IPS-NIHi7 (cell line): ENCODE data around the gene SAP30.
A peak's percentile ranks its signal among the peaks of the same experiment; 100 is the strongest.

ENCODE experiments used
- DNase-seq: peaks from one replicate; pipeline ENCODE4 v3.0.0; 2012; ENCODE audit warnings: mixed read lengths; ENCODE audit errors: extremely low spot score

SAP30 gene

DNA sequence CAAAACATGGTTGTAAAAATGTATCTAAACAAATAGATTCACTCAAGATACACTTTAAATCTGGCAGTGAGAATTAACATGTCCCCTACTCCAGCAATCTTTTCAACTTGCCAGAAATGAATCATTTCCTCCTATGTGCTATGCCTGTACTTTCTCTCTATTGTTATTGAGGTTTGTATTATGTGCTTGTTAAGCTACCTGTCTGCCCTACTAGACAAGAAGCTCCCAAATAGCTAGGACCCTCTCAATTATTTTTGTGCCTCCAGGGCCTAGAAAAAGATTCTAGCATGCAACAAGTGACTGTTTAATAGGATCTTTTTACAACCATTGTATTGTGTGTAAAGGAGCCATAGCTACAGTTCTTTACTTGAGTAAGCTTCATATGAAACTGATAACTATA, 3.5 kb upstream of the SAP30 start:
- DNase-seq, result no peak

DNA sequence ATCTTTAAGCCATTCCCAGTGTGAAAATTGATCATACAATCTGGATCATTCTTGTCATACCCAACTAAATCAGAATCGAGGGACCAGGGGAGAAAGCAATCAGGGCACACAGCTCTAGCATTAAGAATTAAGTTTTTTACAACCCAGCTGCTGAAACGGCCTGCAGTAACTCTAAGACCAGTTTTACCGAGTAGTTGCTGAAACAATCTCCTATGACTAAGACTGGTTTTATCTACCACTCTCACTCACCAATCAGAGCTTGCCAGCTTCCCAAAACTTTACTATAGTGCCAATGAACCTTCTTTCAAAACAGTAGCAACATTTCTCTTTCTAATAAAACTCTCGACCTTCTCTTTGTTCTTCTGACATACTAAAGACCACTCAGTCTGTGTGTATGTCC, 2.8 kb upstream of the SAP30 start:
- DNase-seq, result no peak

DNA sequence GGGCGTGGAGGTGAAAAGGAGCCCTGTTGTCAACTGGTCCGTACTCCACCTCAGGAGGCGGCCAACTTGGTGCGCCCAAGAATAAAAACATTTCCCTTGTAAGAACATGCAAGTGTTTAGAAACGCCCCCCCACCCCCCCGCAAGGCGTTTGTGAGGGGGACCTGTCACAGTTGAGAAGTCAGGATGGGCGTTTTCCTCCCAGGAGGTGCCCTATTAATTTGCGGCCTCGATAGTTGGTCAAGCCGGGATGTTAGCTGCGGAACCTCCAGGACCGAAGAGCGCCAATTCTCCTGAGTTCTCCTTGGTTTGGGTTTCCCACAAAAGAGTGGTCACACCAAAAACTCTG, 651 bp upstream of the SAP30 start:
- DNase-seq, result no peak

DNA sequence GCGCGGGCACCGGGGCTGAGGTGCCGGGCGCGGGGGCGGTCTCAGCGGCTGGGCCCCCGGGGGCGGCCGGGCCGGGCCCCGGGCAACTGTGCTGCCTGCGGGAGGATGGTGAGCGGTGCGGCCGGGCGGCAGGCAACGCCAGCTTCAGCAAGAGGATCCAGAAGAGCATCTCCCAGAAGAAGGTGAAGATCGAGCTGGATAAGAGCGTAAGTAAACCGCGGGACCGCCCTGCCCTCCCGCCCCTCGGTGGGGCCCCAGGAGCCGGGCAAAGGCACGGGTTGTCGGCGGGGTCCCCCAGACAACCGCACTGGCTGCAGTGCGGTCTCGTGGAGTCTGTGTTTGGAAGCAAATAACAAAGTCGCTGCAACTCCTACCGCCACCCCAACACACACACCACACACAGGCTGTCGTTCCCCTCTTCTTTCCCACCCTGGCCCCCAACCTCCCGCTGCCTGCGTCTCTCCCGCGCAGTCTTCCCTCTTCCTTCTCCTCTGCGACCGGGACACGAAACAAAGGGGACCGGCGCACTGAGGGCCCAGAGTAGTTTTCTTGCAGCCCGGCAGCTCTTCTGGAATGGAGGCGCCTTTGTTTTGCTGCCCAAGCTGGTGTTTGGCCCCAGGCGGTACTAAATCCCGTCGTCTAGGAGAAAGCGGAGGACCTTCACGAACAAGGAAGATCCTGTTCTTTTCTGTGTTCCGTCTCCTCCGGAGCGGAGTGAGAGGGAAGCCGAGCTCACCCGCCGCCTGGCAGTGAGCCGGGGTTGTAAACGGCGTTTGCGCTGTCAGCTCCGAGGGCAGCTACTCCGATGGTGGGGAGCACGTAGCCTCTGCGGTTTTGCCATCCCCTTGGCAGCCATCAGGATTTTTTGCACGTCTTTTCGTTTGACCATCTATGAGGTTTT, 788 bp downstream of the SAP30 start:
- DNase-seq, result peak; percentile 82

DNA sequence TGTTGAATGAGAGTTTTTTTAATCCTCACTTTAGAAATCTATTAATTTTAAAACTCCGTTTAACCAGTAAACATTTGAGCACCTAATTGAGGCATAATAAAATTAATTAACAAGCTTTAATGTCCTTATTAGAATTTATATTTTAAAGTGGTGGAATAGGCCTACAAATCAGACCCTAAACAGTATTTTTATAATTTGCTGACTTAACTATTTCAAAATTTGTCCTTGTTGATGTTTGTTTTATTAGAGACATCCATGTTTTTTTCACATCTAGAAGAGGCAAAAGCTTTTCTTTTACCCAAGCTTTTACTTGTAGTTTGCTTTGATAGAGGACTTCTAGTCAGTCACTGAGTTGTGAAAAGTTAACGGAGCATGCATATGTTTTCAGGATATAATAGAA, 3.8 kb downstream of the SAP30 start:
- DNase-seq, result no peak

DNA sequence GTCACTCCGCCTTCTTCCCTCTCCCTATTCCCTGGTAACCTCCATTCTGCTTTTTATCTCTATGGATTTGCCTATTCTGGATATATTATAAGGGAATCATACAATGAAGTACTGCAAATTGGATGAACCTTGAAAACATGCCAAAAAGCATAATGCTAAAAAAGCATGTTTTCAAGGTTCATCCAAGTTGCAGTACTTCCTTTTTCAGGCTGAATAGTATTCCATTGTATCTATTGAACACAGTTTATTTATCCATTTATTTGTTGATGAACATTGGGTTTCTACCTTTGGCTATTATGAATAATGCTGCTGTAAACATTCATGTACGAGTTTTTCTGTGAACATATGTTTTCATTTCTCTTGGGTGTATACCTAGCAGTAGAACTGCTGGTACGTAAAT, 9.2 kb downstream of the SAP30 start:
- DNase-seq, result no peak

DNA sequence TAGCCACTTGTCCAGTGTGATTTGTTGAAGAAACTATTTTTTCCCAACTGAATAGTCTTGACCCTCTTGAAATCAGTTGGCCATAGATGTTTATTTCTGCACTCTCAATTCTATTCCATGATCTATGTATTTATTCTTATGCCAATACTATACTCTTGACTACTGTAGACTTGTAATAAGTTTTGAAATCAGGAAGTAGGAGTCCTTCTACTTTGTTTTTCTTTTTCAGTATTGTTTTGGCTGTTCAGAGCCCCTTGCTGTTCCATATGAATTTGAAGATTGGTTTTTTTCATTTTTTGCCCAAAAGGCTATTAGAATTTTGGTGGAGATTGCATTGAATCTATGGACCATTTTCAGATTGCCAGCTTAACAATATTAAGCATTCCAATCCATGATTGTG, 10.2 kb downstream of the SAP30 start:
- DNase-seq, result no peak

DNA sequence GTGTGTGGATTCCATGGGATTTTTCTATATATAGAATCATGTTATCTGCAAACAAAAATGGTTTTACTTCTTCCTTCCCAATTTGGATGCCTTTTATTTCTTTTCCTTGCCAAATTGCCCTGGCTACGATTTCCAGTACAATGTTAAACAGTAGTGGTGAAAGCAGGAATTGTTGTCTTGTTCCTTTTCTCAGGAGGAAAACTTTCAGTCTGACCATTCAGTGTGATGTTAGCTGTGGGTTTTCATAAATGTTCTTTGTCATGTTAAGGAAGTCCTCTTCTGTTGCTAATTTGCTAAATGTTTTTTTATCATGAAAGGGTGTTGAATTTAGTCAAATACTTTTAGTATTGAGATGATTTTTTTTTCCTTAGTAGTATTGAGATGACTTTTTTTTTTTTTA, 10.9 kb downstream of the SAP30 start:
- no peak for DNase-seq

DNA sequence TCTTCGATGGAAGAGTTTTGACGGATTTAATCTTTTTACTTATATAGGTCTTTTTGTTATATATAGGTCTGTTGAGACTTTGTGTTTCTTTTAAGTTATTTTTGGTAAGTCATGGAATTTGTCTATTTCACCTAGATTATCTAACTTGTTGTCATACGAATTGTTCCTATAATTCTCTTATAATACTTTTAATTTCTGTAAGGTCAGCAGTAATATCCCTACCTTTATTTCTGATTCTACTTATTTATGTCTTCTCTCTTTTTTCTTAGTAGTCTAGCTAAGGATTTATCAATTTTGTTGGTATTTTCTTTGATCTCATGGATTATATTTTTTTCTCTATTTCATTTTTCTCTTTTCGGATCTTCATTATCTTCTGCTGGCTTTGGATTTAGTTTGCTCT, 11.6 kb downstream of the SAP30 start:
- DNase-seq, result no peak

DNA sequence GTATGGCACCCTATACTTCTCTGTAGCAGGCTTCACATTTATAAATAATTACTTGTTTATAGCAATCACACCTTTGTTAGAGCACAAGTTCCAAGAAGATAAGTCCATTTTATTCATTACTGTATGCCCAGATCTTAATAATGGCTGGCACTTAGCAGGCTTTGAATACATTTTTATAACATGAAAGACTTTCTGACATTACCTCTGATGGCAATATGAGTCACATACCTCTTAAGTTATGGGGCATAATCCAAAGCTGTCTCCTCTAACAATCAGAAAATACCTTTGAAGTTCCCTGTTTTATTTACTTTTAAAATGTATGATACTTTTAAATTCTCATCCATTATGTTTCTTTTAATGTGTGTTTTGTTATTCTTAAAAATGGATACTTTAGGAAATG, 16.0 kb downstream of the SAP30 start:
- no peak for DNase-seq

DNA sequence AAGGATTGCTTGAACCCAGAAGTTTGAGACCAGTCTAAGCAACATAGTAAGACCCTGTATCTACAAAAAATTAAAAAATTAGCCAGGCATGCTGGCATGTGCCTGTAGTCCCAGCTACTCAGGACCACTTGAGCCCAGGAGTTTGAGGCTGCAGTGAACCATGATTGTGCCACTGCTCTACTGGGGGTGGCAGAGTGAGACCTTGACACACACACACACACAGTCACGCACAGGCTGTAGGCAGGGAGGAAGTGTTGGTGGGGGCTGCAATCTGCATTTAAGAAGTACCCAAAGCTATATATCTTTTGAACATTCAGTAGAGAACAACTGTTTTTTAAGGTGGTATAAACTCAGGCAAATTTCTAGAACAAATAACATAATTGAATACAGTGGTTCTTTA, 20.9 kb downstream of the SAP30 start:
- DNase-seq, result no peak

DNA sequence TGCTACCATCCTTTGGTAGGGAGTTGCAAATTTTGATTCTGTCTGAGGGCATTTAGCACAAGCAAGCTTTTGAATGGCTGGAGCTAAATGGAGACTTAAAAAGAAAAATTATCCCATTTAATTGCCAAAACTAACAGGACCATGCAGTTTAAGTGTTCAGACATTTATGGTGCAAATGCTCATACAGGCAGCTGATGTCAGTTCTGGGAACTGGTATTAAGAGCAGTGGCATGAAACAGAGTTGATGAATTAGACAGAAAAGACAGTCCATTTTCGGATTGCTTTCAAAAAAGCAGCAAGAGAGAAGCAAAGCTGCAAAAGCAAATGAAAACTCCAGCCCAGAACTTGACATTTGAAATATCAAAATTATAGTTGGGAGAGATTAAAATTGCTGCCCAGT, 26.9 kb downstream of the SAP30 start:
- DNase-seq, result no peak

DNA sequence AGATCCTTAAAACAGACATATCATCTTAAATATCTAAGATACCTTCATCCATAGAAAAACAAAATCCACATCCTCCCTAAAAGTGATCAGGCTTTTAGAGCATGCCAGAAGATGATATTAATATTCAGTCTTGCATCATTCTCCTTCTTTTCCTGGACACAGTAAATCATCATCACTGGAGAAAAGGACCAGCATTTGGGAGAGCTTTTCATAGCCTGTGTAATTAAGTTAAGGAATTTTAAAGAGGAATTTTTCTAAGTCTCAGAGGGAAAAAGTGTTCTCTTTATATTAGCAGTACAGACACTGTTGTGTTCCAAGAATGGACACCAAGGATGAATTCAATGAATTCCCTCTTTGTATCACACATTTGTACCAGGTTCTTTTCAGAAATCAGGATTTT, 27.5 kb downstream of the SAP30 start:
- DNase-seq, result no peak

DNA sequence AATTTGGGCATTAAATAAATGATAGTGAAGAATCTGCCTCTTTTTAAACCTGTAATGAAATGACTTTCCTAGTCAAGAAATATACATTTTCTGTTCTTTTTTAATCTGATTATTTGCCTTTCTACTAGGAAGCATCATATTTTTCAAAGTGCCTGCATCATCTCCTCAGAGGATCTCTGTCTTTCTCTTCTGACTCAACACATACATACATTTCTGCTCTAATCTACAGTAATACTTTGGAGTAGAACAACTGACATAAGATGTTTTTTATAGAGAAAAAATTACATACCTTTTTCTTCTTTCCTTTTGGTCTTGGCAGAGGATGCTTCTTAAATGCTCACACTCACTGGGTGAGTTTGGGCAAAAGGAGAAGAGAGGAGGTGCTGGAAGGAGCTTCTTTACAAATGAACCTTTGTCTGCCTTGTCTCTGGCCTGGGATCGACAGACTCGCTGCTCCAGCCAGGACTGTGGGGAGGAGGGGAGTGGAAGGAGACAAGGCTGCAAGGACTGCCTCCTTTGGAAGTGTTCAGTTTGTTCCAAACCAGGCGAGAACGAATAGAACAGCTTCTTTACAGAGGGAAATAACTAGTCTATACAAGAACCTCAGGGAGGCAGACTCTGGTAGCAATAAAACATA, 28.1 kb downstream of the SAP30 start, which contains the start of gene SCRG1:
SCRG1 (minus strand) TSS at position 338 of the 637 bp plus-strand sequence. CDS start 7,702 bp downstream, outside the sequence.
- peak; percentile 25 for DNase-seq

DNA sequence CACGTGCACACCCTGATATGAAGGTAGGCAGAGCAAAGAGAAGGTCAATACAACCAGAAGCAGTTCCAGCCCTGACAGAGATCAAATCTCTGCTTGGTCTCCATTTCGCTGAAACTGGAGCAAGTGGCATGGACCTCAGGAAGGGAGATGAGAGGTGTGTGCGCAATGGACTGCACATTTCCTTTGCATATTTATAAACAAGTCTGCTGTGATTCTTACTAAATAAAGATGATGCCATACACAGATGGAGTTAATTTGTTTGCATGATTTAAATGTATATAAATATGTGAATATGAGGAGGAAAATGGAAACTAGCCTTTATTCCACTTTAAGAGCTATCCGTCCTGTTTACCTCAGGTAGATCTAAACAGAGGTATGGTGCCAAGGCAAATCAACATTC, 30.3 kb downstream of the SAP30 start:
- no peak for DNase-seq

DNA sequence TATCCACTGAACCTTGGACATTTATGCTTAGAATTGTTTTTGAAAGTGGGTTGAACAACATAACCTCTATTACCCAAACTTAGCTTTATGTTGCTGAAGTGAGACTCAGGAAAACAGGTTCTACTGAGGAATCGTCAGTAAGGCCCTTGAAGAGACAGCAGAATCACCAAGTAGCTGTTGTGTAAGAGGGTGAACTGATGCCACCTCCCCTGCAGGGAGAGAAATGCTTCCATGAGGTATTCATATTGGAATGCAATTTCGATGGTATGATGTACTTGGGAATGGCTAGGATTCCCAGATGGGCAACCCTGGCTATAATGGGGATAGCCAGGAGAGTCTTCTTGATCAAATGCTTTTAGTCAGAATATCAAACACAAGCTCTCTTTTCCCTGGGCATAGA, 32.3 kb downstream of the SAP30 start:
- DNase-seq, result no peak

DNA sequence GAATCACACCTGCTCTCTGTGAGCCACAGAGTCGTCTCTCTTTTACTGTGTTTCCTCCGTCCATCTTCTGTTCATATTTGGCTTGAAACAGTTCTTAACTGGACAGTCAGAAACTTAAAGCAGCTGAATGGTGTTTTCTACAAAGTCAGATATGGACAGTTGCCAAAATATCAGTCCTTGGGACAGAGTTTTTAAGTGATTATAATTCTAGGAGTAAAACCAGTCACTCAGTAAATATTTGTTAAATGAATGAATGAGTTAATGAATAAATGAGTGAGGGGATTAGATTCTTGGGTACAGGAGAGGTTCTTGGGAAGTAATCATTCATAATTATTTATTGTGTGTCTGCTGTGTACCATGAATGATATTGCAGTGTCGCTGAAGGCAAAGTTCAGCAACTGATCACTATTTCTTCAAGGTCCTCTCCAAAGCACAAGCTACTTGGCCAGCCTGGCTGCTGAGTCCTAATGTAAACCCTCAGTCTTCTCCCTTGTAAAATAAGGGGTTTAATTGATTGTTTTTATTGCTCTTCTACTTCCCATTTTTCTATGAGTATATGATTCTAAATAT, 33.6 kb downstream of the SAP30 start:
- no peak for DNase-seq

DNA sequence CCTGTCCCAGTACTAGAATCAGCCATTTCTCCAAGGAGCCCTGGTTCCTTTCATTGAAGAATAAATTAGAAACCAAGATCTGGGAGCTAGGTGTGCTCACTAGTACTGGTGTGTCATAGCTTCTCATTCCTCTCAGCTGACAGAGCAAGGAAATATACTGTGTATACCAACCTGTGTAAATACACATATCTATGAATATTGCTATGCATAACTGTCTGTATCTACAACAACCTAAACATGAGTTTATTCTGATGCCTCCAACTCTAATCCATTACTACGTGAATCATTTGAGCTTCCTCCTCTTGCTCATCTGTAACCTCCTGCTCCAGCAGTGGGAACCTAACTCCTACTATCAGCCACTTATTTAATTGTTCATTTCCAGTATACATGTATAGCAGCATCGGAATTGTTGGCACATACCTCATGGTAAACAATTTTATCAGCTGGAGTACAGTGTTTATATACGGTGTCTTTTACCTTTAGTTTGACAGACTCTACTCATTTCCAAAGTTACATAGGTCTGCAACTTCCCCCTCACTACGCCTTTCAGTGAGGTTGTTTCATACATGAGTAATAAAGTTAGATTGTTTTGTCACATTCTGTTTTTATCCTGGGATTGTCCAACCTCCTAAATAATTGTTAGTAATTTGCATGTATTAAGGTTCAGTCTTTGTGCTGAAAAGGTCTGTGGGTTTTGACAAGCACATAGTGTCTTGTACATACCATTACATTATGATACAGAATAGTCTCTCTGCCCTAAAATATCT, 35.3 kb downstream of the SAP30 start:
- no peak for DNase-seq

DNA sequence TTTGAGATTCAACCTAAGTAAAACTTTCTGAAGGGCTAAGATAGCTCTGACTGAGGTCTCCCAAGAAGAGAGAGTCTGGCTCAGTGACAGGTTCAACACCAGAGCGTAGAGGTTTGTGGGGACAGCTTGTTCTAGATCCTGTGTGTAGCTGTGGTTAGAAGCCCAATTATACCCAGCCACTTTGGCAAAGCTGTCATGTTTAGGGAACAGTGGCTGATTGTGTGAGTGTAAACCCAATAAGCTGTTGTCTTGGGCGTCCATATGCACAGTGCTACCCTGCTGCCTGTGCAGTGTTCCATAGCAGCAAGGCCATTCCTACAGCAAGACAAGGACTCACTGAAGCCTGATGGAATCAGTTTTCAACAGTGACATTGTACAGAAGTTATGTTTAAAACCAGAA, 39.3 kb downstream of the SAP30 start:
- no peak for DNase-seq

DNA sequence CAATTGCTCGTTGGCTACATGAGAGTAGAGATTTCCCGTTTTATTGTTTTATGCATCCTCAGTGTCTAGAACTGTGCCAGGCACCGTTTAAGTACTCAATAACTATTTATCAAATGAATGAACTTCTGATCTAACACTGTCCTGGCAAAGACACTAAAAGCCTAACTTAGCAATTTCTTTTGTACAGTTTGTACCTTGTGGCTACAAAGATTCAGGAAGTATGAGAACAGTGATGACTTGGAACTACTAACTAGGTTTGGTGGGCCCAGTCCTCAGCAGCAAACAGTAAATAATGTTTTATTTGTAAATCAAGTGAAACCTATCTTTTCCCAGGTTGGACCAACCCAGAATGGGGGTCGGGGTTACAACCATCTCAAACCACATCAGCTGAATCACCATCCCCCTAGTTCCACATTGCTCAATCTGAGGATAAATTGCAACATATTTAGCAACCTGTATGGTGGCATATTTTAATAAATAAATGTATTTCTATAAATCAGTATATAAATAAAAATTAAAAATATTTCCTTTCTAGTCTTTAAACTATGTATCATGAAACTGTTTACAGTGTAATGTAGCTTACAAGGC, 40.4 kb downstream of the SAP30 start:
- no peak for DNase-seq

DNA sequence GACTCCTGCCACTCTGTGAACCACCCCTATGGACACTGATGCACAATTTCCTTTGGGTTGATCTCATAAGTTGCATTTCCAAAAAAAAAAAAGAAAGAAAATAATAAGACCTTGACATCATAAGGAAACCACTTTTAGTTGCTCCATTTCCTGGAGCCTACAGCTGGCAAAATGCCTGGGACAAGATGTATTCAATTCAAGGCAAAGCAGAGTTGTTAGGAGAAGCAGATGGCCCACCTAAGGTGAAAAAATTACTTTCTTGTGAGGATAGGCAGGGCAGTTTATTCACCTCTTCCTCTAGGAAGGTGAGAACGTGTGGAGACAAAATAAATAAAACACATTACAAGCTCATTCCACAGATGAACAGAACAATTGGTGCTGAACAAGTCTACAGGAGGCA, 42.3 kb downstream of the SAP30 start:
- no peak for DNase-seq

DNA sequence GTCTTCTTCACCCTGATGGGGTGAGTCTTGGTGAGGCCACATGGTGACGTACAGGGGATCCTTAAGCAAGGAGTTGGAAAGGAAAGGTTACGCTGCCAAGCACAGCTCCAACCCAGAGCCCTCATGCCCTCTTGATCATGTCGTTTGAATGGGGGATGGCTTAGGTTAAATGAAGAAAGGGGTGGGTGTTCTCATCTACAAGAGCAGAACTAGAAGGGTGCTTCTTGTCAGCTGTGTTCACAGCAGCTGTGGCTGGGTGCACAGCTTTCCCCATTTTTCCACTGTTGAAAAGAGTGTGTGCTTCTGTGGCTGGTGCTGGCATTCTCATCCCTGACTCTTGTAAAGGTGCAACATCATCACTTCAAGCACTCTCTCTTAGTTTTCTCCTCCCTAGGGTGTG, 43.7 kb downstream of the SAP30 start:
- DNase-seq, result no peak
